HG03575 (cell line): ENCODE data around the gene PRPSAP1.
"Not testable (repeated sequence)": the region's sequence is repeated elsewhere in the genome, so short reads cannot be mapped to it uniquely, and the experiment has no call there.

Experiments used
- ATAC-seq: cut with Tn5 transposase; IDR thresholded peaks from one replicate; pipeline ENCODE4 v1.9.1; 2021; ENCODE audit not compliant: unreplicated experiment, insufficient number of reproducible peaks, low FRiP score; ENCODE audit errors: extremely low read depth

The PRPSAP1 gene

GRCh38 chr17:76335716-76336381 lies 17.9 kb downstream of the PRPSAP1 start:
- ATAC-seq, result no peak

- no peak for ATAC-seq
Measured at GRCh38 chr17:76333673-76334505, 19.8 kb downstream of the PRPSAP1 start.

- no peak for ATAC-seq
Measured at GRCh38 chr17:76331083-76331482, 22.6 kb downstream of the PRPSAP1 start.

- no peak for ATAC-seq
Measured at GRCh38 chr17:76329664-76330063, 24.1 kb downstream of the PRPSAP1 start.

DNA sequence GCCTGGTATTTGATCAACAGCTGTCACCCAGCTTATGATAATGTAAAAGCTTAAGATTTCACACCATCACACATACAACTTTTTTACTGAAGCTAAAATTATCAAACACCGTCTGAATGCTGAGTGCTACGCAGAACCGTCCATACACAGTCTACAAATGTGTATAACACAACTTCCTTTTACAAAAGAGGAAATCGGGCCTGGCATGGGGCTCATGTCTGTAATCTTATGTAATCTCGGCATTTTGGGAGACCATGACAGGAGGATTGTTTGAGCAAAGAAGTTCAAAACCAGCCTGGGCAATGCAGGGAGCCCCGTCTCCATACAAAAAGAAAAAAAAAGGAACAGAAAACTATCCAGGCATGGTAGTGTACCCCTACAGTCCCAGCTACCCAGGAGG lies 26.0 kb downstream of the PRPSAP1 start:
- no peak for ATAC-seq

- no peak for ATAC-seq
Measured at GRCh38 chr17:76326306-76326705, 27.4 kb downstream of the PRPSAP1 start.

DNA sequence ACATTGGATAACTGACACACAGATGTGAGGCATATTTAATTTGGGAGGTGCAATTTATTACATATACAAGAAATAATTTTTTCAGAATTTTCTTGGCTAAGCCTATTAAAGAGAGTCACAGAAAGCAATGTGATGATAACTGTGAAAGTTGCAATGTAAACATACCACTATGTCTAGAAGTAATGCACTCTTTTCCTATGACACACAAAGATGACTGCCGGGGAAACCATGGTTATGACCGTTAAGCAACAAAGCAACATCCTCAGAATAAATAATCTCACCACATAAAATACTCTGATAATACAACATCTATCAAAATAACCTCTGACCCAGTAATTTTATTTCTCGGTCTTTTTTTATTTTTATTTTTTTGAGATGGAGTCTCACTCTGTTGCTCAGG lies 35.1 kb downstream of the PRPSAP1 start:
- ATAC-seq, result no peak

GRCh38 chr17:76317535-76317934 lies 36.2 kb downstream of the PRPSAP1 start:
- no peak for ATAC-seq

GRCh38 chr17:76314392-76315227 lies 39.1 kb downstream of the PRPSAP1 start:
- no peak for ATAC-seq

GRCh38 chr17:76312735-76313134 lies 41.0 kb downstream of the PRPSAP1 start:
- no peak for ATAC-seq

DNA sequence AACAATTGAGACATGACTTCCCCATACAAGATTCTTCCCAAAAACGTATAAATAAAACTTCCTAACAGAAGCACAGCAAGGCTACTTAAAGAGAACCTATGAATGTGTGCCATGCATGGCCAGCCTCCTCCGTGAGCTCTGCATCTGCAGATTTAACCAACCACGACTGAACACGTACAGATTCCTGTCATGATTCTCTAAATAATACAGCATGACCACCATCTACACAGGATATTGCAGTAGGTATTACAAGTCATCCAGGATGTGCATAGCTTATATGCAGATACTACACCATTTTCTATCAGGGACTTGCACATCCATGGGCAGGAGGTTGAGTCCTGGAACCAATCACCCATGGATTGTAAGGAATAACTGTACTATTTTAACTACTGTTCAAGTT lies 44.3 kb downstream of the PRPSAP1 start:
- ATAC-seq, result no peak

DNA sequence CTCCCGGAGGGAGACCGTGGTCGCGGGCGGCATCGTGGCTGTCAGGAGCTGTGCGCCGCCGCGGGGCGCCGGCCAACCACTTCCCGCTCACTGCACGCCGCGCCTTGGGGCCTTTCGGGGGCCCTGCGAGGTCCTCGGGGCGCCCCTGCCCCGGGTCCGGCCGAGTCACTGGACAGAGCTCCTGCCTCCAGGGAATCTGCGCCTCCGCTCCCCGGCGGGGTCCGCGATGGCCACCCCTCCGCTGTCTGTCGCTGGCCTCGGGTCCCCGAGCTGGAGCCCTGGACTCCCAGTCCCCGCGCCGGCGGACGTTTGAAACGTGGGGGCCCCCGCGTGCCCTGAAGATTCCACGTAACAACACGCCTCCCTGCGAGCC lies 45.8 kb downstream of the PRPSAP1 start, which contains the start of gene QRICH2:
QRICH2 (minus strand) TSS at position 311 of the 373 bp plus-strand sequence; CDS start at position 33, 278 bp downstream.
- no peak for ATAC-seq

DNA sequence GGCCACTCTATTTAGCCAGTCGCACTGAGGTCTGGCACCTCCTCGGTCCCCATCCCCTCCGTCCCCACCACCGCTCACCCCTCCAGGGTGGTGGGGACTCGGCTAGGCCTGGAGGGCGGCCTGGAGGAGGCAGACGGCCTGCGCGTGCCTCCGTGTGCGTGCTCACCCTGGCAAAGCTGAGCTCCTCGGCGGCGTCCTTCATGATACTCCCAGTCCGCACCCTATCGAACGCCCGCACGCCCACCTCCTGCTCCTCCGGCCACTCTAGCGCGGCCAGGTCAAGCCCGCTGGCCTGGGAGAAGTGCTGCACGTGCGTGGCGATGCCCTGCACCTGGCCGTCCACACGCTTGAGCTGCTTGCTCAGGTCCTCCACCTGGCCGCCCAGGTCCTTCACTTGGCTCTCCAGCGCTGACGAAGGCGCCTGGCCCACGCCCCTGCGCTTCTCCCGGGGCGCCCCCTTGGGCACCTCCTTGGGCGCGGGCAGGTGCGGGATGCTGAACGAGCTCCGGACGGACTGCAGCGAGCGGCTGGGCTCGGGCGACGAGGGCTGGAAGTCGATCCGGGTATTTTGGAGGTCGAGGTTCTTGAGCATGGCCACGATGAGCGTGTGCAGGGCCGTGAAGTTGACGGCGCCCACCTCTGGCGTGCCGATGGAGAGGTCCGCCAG lies 46.3 kb downstream of the PRPSAP1 start:
- ATAC-seq, result no peak

DNA sequence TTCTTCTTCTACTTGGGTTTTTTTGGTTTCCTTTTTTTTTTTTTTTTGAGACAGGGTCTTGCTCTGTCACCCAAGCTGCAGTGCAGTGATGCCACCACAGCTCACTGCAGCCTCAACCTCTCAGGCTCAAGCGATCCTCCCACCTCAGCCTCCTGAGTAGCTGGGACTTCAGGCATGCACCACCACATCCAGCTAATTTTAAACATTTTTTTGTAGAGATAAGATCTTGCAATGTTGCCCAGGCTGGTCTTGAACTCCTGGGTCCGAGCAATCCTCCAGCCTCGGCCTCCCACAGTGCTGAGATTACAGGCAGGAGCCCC lies 48.6 kb downstream of the PRPSAP1 start:
- not testable (repeated sequence) for ATAC-seq

- no peak for ATAC-seq
Measured at GRCh38 chr17:76304226-76305134, 49.2 kb downstream of the PRPSAP1 start.

DNA sequence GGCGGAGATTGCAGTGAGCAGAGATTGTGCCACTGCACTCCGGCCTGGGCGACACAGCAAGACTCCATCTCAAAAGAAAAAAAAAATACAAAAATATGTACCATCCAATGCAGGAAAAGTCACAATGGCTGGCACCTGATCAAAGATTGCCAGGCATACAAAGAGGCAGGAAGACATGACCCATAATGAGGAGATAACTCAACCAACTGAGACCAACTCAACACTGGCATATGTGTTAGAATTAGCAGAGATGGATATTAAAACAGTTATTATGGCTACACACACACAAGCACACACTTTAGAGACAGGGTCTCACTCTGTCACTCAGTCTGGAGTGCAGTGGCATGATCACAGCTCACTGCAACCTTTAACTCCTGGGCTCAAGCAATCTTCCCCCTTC lies 56.3 kb downstream of the PRPSAP1 start:
- no peak for ATAC-seq

DNA sequence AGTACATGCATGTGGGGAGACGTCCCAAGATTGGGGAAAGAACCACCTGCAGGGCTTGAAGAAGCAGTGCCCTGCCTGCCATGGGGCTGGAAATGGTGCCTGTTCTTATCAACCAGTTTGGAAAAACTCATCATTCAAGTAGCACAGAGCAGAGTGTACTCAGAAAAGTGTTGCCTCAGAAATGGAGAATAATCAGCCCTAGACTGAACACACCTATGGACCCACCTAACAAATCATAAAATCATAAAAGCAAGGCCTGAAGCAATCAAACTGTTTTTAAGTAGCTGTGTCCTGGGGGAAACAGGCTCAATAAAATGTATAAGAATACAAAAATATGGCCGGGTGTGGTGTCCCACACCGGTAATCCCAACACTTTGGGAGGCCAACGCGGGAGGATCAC lies 56.8 kb downstream of the PRPSAP1 start:
- ATAC-seq, result no peak

DNA sequence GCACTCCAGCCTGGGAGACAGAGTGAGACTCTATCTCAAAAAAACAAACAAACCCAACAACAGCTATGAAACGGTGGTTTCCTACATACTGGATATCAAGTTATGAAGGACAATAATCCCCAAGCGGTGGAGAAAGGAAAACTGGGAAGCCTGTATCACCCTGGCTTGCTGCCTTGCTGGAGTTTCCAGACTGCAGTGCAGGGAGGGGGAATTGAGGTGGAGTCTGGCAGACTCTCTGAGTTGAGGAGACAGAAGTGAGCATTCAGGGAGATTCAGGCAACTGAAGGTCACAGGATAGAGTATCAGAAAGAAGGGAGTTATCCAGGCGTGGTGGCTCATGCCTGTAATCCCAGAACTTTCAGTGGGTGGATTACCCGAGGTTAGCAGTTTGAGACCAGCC lies 57.5 kb downstream of the PRPSAP1 start:
- no peak for ATAC-seq
